Inflammatory macrophage treated with lipopolysaccharide for 1 hour (primary cell): ENCODE measurements around the gene GPR84.

Experiments
- DNase-seq, 2 donors: peaks; one replicate each; pipeline ENCODE4 v3.0.0-alpha.2; 2020 to 2022

The GPR84 gene

GRCh38 chr12:54373649-54374561, 9.6 kb upstream of the GPR84 start:
- DNase-seq: no peak

DNA sequence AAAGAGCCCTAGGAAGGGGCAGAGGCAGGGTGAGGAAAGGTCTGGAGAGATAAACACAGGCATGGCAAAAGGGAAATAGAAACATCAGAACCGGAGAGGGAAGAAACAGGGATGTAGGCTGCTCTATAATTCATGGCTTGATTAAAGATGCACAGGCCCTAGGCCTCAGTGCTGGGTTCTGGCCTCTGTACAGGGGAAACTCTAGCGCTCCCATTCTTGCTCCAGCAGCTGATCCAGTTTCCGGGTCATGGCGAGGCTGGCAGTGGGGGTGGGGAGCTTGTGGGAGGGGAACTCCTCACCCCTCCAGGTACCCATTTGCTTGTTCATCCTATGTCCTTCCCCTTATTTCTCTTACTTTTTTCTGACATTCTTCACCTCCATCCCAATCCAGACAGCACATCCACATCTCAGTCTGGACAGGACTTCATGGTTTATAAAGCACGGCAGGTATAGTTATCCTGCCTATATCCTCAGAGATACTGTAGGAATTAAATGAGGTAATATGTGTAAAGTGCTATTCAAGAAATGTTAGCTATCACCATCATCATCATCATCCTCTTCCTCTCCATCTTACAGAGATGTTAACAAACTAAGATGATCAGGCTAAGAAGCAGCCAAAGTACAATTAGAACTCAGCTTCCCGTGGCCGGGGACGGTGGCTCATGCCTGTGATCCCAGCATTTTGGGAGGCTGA, 8.0 kb upstream of the GPR84 start:
- no peak for DNase-seq

DNA sequence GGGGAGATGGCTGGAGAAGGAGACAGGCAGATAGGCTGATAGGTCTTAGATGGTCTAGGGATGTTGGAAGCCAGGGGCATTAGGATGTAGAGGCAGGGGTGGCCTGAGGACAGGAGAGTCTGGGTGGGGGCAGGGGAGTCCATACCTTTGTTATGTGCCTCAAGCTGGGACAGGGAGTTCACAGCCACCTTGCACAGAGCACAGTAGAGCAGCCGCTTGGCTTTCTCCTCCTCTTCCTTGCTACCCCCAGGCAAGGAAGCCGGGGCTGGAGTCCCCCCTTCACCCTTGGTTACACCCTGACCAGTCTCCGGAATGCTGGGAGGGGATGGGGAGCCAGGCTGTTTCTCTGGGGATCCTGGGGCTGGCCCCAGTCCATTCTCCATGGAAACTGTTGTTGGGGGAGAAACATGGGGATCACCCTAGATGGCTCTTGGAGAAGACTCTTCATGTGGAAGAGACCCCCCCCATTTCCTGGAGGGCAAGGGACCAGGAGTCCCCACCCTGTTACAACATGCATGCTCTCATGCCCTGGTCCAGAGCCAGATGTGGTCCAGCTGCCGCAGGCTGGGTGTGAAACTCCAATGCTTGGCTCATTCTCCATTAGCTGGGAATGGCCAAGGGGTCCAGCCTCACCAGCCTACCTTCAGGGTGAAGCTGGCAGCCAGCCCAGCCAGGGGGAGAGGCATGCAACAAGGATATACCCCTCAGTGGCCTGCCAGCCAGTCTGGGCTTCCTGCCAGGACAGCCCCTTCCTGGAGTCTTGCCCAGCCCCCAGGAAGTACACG, 7.2 kb upstream of the GPR84 start:
- no peak for DNase-seq

DNA sequence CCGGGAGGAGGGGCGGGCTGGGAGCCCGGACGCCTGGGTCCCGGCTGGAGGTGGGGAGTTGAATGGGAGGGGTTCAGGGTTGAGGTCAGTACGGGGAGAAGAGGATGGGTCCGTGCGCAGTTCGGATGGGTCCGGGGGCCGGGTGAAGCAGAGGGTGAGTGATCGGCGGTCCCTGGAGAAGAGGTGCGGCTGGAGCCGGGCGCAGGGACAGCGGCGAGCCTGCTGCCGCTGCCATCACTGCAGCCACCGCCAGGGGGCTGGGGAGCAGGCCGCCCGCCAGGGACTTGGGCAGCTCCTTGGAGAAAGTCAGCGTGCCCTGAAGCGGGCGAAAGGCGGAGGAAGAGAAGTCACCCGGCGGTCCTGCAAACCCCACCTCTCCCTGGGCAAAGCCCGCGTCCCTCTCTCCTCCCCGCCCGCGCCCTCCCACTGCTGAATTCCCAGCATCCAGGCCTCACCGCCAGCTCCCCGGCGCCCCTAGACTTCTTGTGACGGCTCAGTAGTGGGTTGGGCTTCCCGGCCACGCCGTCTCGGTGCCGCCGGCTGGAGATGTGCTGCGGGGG, 6.0 kb upstream of the GPR84 start:
- peak in 1 of 2 donors; percentile 51 for DNase-seq

GRCh38 chr12:54369597-54370131, 5.4 kb upstream of the GPR84 start:
- no peak for DNase-seq

DNA sequence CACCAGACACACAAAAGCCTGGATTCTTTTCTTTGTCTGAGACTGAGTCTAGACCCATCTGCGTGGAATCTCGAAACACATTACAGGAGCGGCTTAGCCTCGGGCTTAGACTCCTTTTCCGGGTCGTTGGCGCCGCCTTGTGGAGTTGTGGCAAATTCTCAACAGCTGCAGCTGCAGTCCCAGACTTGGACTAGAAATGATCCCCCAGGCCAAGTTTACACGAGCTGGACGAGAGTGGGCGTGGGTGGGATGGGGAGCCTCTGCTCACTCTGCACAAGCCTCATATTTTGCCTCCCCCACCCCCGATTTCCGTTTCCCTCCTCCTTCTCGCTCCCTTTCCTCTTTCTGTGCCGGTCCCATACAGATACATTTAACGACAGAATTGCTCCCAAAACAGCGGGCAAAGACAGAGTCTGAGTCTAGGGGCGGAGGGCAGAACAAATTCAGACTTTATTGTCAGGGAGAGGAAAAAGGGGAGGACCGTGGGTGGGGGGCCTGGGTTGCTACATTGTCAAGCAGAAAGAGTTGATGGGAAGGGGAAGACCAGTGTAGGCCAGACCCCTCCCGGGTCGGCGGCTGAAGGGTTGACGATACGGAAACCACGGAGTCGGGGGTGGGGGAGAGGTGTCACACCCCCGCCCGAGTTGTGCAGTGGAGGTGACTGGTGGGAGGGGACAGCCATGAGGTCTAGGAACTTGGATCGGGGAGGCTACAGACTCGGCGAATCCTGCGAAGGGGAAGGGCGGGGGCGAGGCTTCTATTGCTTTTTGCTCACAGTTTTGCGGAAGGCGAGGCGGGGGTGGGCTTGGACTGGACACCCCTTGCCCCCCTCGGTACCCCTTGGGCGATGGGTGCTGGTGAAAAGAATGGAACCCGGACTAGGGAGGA, 4.7 kb upstream of the GPR84 start:
- peak; percentile 88 to 95 for DNase-seq

DNA sequence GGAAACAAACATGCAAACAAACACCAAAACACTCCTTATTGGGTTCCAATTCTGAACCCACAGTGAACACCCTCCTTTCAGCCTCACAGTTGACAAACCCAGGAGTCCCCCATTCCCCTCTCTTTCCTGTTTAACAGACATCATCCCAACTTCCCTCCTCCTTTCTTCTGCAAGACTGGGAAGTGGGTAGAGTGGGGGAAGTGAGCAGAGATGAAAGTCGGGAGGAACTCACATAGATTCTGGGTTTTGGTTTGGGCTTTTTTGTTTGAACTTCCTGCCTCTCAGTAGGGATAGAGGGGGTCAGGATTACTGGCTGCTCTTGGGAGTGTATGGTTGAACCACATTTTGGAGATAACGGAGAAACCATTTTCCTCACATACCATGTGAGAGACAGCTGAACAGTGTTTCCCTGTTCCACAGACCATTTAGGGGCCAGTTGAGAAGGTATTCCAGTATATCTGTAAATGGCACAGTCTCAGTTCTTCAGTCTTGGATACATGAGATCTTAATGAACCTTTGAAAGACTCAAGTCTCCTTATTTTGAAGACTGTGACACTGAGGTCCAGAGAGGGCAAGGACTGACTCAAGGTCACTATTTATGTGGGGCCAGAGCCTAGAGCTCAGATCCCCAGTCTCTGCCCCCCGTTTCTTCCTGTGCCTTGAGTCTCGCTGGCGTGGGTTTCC, 3.9 kb upstream of the GPR84 start:
- peak; percentile 32 to 42 for DNase-seq

DNA sequence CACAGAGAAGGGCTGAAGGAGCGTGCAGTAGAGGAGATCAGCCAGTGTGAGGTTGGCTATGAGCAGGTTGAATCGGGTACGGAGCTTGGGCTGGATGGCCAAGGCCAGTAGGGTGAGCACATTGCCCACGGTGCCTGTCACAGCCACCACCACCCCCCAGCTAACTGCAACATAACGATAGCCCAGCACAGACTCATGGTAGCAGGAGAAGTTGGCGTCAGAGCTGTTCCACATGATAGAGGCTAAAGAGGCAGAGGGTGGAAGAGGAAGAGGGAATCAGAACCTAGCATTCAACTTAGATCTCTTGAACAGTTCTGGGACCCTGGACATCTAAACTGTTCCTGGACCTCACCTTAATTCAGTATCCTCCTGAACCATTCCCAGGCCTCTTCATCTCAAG, 668 bp downstream of the GPR84 start:
- peak; percentile 59 to 72 for DNase-seq

- DNase-seq: no peak
These were observed 1.2 kb downstream of the GPR84 start for GRCh38 chr12:54363047-54363446.

DNA sequence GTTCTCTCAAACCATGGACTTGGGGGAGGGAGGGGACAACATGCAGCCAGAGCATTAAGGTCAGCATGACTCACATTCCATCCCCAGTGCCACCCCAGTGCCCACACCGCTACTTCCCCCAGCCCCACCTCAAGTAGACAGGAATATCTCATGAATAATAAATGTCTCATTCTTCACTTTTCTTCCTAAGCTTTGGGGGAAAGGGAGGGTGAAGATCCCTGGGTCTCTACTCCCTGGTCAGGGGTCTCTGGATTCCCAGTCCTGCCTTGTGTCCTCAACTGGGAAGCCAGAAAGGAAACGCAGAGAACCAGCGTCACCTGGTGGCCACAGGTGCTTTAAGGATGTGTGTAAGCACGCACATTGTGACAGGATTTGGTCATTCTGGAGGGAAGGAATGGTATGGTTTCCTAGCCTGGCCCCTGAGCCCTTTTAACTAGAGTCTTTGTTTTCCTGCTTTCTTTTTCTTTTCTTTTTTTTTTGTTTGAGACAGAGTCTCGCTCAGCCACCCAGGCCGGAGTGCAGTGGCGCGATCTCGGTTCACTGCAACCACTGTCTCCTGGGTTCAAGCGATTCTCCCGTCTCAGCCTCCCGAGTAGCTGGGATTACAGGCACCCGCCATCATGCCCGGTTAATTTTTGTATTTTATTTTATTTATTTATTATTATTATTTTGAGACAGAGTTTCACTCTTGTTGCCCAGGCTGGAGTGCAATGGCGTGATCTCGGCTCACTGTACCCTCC, 3.4 kb downstream of the GPR84 start:
- DNase-seq: peak; percentile 35 to 51

DNA sequence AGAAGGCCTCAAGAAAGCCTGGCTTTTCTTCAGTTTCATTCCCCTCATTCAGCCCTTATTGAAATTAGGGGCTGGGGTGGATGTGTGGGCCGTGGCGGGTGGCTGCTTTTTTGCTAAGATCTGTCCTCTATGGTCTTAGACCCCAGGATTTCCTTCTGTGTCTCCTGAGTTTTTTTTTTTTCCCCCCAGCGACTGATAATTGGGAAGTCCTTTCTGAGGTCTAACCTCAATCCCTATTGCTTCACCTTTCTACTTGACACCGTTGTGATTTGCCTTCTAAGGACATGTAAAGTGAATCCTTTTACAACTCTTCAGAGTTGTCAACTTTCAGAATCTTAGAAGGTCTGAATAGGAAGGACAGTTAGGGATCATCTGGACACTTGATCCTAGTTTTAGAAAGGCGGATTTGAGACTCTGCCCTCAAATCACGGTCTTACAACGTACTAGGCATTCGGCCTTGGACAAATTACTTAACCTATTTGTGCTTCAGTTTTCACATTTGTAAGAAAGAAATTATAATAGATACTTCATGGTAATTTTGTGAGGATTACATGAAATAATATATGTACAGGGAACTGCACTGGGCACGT, 4.4 kb downstream of the GPR84 start:
- peak in 1 of 2 donors; percentile 42 for DNase-seq

GRCh38 chr12:54358945-54359761, 5.1 kb downstream of the GPR84 start:
- DNase-seq: peak; percentile 94

GRCh38 chr12:54358191-54358944, 5.9 kb downstream of the GPR84 start:
- no peak for DNase-seq

GRCh38 chr12:54357506-54358190, 6.6 kb downstream of the GPR84 start:
- DNase-seq: no peak

GRCh38 chr12:54356951-54357356, 7.3 kb downstream of the GPR84 start:
- no peak for DNase-seq

DNA sequence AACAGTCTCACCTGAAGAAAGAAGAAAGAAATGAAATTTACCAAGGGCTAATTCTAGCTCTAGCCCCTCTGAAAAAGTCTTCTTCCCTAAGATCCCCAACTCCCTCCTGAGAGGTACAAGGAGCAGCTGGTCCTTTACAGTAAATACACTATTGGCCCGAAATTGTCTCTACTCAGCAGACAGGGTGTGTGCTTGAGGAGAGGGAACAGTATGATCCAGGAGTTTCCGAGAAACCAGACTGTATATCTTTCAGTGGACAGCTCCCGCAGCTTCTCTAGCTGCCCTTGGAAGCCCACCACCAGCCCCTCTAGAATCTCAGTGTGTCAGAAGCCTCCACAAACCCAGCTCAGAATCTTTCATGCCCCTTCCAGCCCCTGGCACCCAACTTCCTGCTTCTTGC, 8.1 kb downstream of the GPR84 start:
- DNase-seq: no peak

DNA sequence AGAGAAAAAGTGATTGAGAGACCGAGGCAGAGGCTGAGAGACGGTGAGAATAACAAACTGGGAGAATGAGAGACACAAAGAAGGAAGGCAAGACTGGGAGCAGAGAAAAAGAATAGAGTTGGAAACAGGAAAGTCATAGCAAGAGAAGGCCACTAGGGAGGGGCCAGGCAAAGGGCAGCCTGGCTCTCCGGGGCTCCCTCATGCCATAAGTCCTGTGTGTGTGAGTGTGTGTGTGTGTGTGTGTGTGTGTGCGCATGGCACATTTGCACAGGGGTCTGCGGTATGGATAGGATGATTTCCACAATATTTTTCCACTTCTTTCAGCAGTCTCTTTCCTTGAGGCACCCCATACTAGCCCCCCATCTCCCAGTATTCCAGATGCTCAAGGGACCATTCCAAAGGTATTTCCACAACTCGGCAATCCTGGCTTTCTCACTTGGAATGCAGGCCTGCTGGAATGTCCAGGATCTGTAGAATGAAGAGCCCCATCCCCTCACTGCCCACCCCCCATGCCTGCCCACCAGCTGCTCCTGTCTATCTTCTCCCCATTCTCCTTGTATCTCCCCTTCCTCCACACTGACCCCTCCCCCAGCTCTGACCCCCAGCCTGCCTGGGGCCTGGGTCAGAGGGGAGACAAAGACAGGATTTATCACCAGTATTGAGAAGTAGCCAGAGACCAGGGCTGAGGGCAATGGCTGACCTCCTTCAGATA, 9.0 kb downstream of the GPR84 start:
- no peak for DNase-seq
